CD14-positive monocyte (primary cell): ENCODE data around the gene UBE2O. TPM values are rescaled to one million over a fixed set of nuclear protein-coding genes. Genes with fewer than 3 reads are reported as not detected.
A peak's percentile ranks its signal among the peaks of the same experiment; 100 is the strongest.

Experiments used
- DNase-seq, 3 donors: peaks; one replicate each; pipeline ENCODE4 v3.0.0-alpha.2; 2011 to 2022
- H2AFZ ChIP-seq: 2 replicates; pipeline ENCODE4 v1.6.0; 2012; ENCODE audit warnings: mild to moderate bottlenecking, low read depth, low read length, inconsistent platforms; ENCODE audit not compliant: insufficient read depth, poor library complexity, severe bottlenecking
- H3K27ac ChIP-seq, 2 donors: 1 replicate in 1 of 2; 2 replicates in 1 of 2; pipeline ENCODE4 v1.5.1; 2012 to 2013; ENCODE audit warnings: low read length in 2 of 2, control low read depth in 1 of 2, inconsistent platforms in 1 of 2, low read depth in 1 of 2, mild to moderate bottlenecking in 1 of 2
- H3K27me3 ChIP-seq, 2 donors: one replicate each; pipeline versions ENCODE4 v1.6.0 to v1.6.1; 2011 to 2013; ENCODE audit warnings: low read length in 2 of 2; ENCODE audit not compliant: control insufficient read depth in 2 of 2, insufficient read depth in 2 of 2
- H3K36me3 ChIP-seq, 2 donors: replicated peaks in 1 of 2; 1 replicate in 1 of 2; 2 replicates in 1 of 2; pipeline versions ENCODE4 v1.5.1 to v1.6.1; 2012 to 2013; ENCODE audit warnings: low read length in 2 of 2, control low read depth in 1 of 2, inconsistent platforms in 1 of 2, mild to moderate bottlenecking in 1 of 2; ENCODE audit not compliant: insufficient read depth in 2 of 2, control insufficient read depth in 1 of 2
- H3K4me1 ChIP-seq, 2 donors: 1 replicate in 1 of 2; 2 replicates in 1 of 2; pipeline versions ENCODE4 v1.5.1 to v1.6.1; 2012 to 2013; ENCODE audit warnings: low read length in 2 of 2, control low read depth in 1 of 2, inconsistent platforms in 1 of 2, mild to moderate bottlenecking in 1 of 2, moderate library complexity in 1 of 2; ENCODE audit not compliant: insufficient read depth in 2 of 2, control insufficient read depth in 1 of 2
- H3K4me2 ChIP-seq: replicated peaks from 2 replicates; pipeline ENCODE3; 2012; ENCODE audit warnings: low read length, moderate library complexity, mild to moderate bottlenecking; ENCODE audit not compliant: poor library complexity, severe bottlenecking; ENCODE audit errors: extremely low read depth
- H3K4me3 ChIP-seq, 3 experiments: fragments of 200-600 bp in 1 of 3; sonication (generic) in 1 of 3; replicated peaks in 1 of 3; 1 replicate in 2 of 3; 2 replicates in 1 of 3; pipeline ENCODE4 v1.5.1; 2011 to 2013; ENCODE audit warnings: low read length in 3 of 3, mild to moderate bottlenecking in 3 of 3, control low read depth in 2 of 3, low read depth in 2 of 3, inconsistent platforms in 1 of 3, moderate library complexity in 1 of 3
- H3K79me2 ChIP-seq: 2 replicates; pipeline ENCODE4 v1.6.0; 2012; ENCODE audit warnings: mild to moderate bottlenecking, control low read depth, inconsistent platforms, low read length, moderate library complexity; ENCODE audit not compliant: insufficient read depth
- H3K9ac ChIP-seq: 2 replicates; pipeline ENCODE4 v1.6.0; 2017; ENCODE audit warnings: low read length, mild to moderate bottlenecking; ENCODE audit not compliant: insufficient read depth, poor library complexity, severe bottlenecking
- H3K9me3 ChIP-seq, 2 donors: replicated peaks in 1 of 2; 1 replicate in 1 of 2; 2 replicates in 1 of 2; pipeline versions ENCODE4 v1.5.1 to v1.6.1; 2012 to 2013; ENCODE audit warnings: low read length in 2 of 2, control low read depth in 1 of 2; ENCODE audit not compliant: control insufficient read depth in 1 of 2, insufficient read depth in 1 of 2
- H4K20me1 ChIP-seq: 2 replicates; pipeline ENCODE4 v1.6.0; 2012; ENCODE audit warnings: mild to moderate bottlenecking, low read length, control low read depth, moderate library complexity; ENCODE audit not compliant: insufficient read depth
- H3K27ac Mint-ChIP-seq, 7 donors: one replicate each; pipeline ENCODE4 v1.8.0; 2020; ENCODE audit warnings: mild to moderate bottlenecking in 7 of 7, mixed read lengths in 7 of 7, moderate library complexity in 6 of 7, inconsistent platforms in 2 of 7
- H3K27me3 Mint-ChIP-seq, 3 donors: one replicate each; pipeline ENCODE4 v1.8.0; 2021 to 2022; ENCODE audit warnings: low read depth in 3 of 3, mild to moderate bottlenecking in 3 of 3, mixed read lengths in 3 of 3, moderate library complexity in 3 of 3, inconsistent platforms in 1 of 3
- H3K36me3 Mint-ChIP-seq, 2 donors: one replicate each; pipeline ENCODE4 v1.8.0; 2020; ENCODE audit warnings: mixed read lengths in 2 of 2, inconsistent platforms in 1 of 2, mild to moderate bottlenecking in 1 of 2
- H3K4me1 Mint-ChIP-seq: one replicate; pipeline ENCODE4 v1.8.0; 2020; ENCODE audit warnings: mild to moderate bottlenecking, mixed read lengths
- H3K4me3 Mint-ChIP-seq, 2 donors: one replicate each; pipeline ENCODE4 v1.8.0; 2020; ENCODE audit warnings: mild to moderate bottlenecking in 2 of 2, mixed read lengths in 2 of 2, moderate library complexity in 1 of 2
- H3K9me3 Mint-ChIP-seq, 7 donors: one replicate each; pipeline ENCODE4 v1.8.0; 2020 to 2022; ENCODE audit warnings: mixed read lengths in 7 of 7, mild to moderate bottlenecking in 6 of 7, moderate library complexity in 6 of 7, inconsistent platforms in 2 of 7
- WGBS: methylation state at CpG from one replicate; pipeline ENCODE4 v1.1.5; 2013; ENCODE audit warnings: missing lambda C conversion rate; ENCODE audit not compliant: insufficient coverage; 5-methylcytosine and 5-hydroxymethylcytosine counted together
- intact Hi-C, 2 donors: fragments of 100-400 bp; cut with micrococcal nuclease; formaldehyde crosslinking; loops; one replicate each; pipeline versions ENCODE4 v1.15.0 to v1.15.1; 2023
- polyA plus RNA-seq, 3 donors: library from polyadenylated mRNA; depleted of rRNA in 1 of 3; unstranded in 2 of 3; stranded (reverse) in 1 of 3; fragments of 300-500 nt in 2 of 3; fragments of >200 nt in 1 of 3; fragmentation: Illumina TruSeq in 2 of 3; gene quantifications; 1 replicate in 2 of 3; 2 replicates in 1 of 3; pipeline ENCODE4 v1.2.3, GENCODE V29; 2012 to 2021
- TF ChIP-seq, protein P1 (sequence below): fragments of 200-600 bp; IDR thresholded peaks from one replicate; pipeline ENCODE4 v1.8.0; 2022; ENCODE audit warnings: antibody characterized with exemption, mild to moderate bottlenecking

UBE2O gene
- polyA plus RNA-seq, 3 donors = 1.3 to 15.1 (median 4.5) TPM

DNA sequence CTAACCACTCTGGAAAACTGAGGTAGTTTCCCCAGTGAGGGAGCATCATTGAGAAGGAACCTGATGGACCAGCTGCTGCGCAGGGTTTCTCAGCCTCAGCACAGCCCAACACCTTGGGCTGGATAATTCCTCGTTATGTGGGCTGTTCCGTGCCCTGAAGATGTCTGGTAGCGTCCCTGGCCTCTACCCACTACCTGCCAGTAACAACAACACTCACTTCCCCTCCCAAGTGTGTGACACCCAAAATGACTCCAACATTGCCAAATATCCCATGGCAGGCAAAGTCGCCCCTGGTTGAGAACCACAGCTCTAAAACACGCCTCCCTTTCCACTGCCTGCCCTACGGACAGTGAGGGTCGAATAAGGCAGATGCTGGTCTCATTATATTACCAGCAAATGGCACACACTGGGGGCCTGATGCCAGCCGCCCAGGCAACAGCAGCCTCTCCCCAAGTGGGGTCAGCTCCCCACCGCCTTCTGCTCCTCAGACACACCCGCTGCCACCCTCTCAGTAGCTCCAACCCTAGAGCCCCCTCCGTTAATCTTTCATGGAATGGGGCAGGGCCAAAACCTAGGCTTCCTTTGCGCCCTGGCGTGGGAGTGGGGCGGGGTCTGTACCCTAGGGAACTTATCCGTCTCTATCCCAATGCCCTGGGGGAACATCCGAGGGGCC lies 47.3 kb upstream of the UBE2O start:
- Mint-ChIP-seq H3K4me3 (peak overlapping the region; percentile 87 to 95), H3K36me3 (peaks cover 40 to 42% of the 10 kb centered on the region in 2 donors), H3K9me3 (no peaks in the 10 kb centered on the region), H3K27ac (peak overlapping the region; percentile 88 to 96 (median 94)), H3K27me3 (peaks cover 0 to 2% (median 0%) of the 10 kb centered on the region in 3 donors), H3K4me1 (peaks cover 82% of the 10 kb centered on the region)
- Histone ChIP-seq H3K27me3 (no peaks in the 10 kb centered on the region), H3K4me3 (peak overlapping the region; percentile 80 to 99 (median 97)), H3K36me3 (peaks cover 13 to 29% of the 10 kb centered on the region in 2 donors), H2AFZ (no peak overlapping the region), H3K4me1 (peaks cover 78 to 87% of the 10 kb centered on the region in 2 donors), H3K9me3 (no peaks in the 10 kb centered on the region), H3K4me2 (peak overlapping the region; percentile 100), H4K20me1 (no peaks in the 10 kb centered on the region), H3K79me2 (peaks cover 60% of the 10 kb centered on the region), H3K9ac (peak overlapping the region; percentile 99), H3K27ac (peak overlapping the region; percentile 91 to 97)
- TF ChIP-seq, protein P1, sequence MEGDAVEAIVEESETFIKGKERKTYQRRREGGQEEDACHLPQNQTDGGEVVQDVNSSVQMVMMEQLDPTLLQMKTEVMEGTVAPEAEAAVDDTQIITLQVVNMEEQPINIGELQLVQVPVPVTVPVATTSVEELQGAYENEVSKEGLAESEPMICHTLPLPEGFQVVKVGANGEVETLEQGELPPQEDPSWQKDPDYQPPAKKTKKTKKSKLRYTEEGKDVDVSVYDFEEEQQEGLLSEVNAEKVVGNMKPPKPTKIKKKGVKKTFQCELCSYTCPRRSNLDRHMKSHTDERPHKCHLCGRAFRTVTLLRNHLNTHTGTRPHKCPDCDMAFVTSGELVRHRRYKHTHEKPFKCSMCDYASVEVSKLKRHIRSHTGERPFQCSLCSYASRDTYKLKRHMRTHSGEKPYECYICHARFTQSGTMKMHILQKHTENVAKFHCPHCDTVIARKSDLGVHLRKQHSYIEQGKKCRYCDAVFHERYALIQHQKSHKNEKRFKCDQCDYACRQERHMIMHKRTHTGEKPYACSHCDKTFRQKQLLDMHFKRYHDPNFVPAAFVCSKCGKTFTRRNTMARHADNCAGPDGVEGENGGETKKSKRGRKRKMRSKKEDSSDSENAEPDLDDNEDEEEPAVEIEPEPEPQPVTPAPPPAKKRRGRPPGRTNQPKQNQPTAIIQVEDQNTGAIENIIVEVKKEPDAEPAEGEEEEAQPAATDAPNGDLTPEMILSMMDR = no peak
- intact Hi-C loops = loop anchor here in 1 of 2 donors (10.0 kb wide), 2 partner anchors 115 to 215 kb away; partner anchors contain the start of genes MXRA7 and SPHK1
- 25% methylated on average over 14 of the region's 17 CpGs for WGBS
- peak; percentile 75 to 82 (median 81) for DNase-seq

DNA sequence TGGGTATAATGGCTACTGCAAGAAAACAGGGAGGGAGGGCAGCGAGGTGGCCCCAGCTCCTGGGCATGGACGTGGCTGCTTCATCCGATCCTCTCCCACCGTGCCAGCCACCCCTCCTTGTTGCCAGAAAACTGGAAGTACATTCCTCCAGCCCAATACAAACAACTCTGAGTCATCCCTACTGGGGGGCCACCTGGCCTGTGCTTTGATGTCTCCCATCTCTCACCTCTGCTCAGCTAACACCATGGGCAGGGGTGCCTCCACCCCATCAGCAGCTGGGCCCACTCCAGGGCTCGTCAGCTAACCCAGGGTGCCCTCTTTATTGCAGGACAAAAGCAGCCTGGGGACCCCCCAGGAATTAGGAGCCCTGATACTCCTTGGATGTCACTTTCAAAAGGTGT lies 46.3 kb upstream of the UBE2O start:
- no peaks in the 10 kb centered on the region for H3K27me3 ChIP-seq
- H4K20me1 ChIP-seq = no peaks in the 10 kb centered on the region
- no peaks in the 10 kb centered on the region for H3K9me3 ChIP-seq
- peak overlapping the region; percentile 3 to 97 for H3K27ac ChIP-seq
- Mint-ChIP-seq H3K4me1 (peaks cover 87% of the 10 kb centered on the region), H3K36me3 (peaks cover 40 to 49% of the 10 kb centered on the region in 2 donors), H3K27ac (peak overlapping the region in 6 of 7 donors; percentile 68 to 96 (median 94)), H3K9me3 (no peaks in the 10 kb centered on the region), H3K27me3 (peaks cover 0 to 2% (median 0%) of the 10 kb centered on the region in 3 donors), H3K4me3 (peak overlapping the region; percentile 87 to 95)
- peaks cover 84 to 92% of the 10 kb centered on the region in 2 donors for H3K4me1 ChIP-seq
- DNase-seq = no peak
- peaks cover 68% of the 10 kb centered on the region for H3K79me2 ChIP-seq
- H3K9ac ChIP-seq = peak overlapping the region; percentile 99
- peak overlapping the region; percentile 100 for H3K4me2 ChIP-seq
- peak overlapping the region; percentile 80 to 99 (median 97) for H3K4me3 ChIP-seq
- TF ChIP-seq, protein P1 = no peak
- WGBS = 88% methylated on average over 4 of the region's 5 CpGs
- intact Hi-C loops = no loop called here
- H3K36me3 ChIP-seq = peaks cover 17 to 29% of the 10 kb centered on the region in 2 donors
- H2AFZ ChIP-seq = no peak overlapping the region
